ENCODE data around the gene STK11.

STK11 gene

DNA sequence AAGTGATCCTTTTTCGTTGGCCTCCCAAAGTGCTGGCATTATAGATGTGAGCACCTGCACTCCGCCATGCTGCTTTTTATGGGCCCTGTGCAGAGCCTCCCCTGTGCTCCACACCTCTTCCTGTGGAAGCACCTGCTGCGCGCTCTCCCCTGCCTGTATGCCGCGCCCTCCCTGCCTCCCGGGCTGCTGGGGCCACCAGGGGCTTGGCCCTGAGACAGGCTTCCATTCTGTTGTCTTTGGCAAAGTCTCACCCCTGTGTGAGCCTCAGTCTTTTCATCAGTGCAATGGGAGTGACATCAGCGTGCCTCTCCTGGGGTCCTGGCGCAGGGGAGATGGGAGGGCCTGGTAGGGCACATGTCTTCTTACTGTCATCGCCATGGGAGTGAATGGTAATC lies 71.0 kb downstream of the STK11 start:
- peaks cover 10% of the 10 kb centered on the region for H3K79me1 ChIP-seq (ENCODE audit: low read length)
- peaks cover 23% of the 10 kb centered on the region for H3K79me2 ChIP-seq (ENCODE audit: control insufficient read depth, insufficient read depth, low read length)
- no peak overlapping the region for H3K18ac ChIP-seq (ENCODE audit: low read length)
- H3K4me1 ChIP-seq (ENCODE audit: control insufficient read depth, low read depth, low read length): no peaks in the 10 kb centered on the region
- no peak overlapping the region for H4K8ac ChIP-seq (ENCODE audit: low read depth, low read length)
- no peak overlapping the region for H2AK5ac ChIP-seq (ENCODE audit: low read length)
- peak overlapping the region; percentile 91 for H3K56ac ChIP-seq (ENCODE audit: low read length)
- no peak overlapping the region for H3K23ac ChIP-seq (ENCODE audit: low read length)
- no peak overlapping the region for H3K4me2 ChIP-seq (ENCODE audit: low read length)
- no peak overlapping the region for H4K5ac ChIP-seq (ENCODE audit: low read length)
- H2BK15ac ChIP-seq (replicated peaks; ENCODE audit: low read depth): no peak overlapping the region
- H3K27me3 ChIP-seq (ENCODE audit: insufficient read depth, low read length, poor library complexity): no peaks in the 10 kb centered on the region
- no peak overlapping the region for H3K4me3 ChIP-seq (ENCODE audit: low read length)
- H3K9ac ChIP-seq (ENCODE audit: low read length): peak overlapping the region; percentile 91
- no peak overlapping the region for H3K4ac ChIP-seq (ENCODE audit: low read depth, low read length)
- WGBS (ENCODE audit: extremely low coverage, insufficient coverage, low lambda C conversion rate): no CpG with 5 or more reads among the region's 10 CpGs
- H2BK120ac ChIP-seq (ENCODE audit: low read depth, low read length): no peak overlapping the region
- H2BK5ac ChIP-seq (ENCODE audit: low read length): no peak overlapping the region
- peaks cover 11% of the 10 kb centered on the region for H3K36me3 ChIP-seq (ENCODE audit: control insufficient read depth, insufficient read depth, low read length)
- no peak for DNase-seq
- H3K27ac ChIP-seq (ENCODE audit: low read depth, low read length): no peak overlapping the region

DNA sequence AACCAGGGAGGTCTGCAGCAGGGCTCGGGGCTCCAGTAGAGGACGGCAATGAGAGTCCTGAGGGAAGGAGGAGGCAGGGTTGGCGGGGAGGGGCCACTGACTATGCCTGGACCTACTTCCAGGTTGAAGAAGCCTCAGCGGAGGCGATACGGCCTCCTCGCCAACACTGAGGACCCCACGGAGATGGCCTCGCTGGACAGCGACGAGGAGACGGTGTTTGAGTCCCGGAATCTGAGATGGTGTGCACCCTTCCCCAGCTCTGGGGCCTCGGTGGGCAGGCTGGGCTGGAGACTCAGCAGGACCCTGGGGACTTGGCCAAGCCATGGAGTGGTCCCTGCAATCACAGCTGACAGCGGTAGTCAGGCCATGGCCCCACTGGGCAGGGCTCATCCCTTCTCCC lies 71.5 kb downstream of the STK11 start:
- Histone ChIP-seq H2BK15ac (replicated peaks; ENCODE audit: low read depth) (no peak overlapping the region), H4K8ac (ENCODE audit: low read depth, low read length) (no peak overlapping the region), H3K27me3 (ENCODE audit: insufficient read depth, low read length, poor library complexity) (no peaks in the 10 kb centered on the region), H4K5ac (ENCODE audit: low read length) (no peak overlapping the region), H3K4me1 (ENCODE audit: control insufficient read depth, low read depth, low read length) (no peaks in the 10 kb centered on the region), H2BK5ac (ENCODE audit: low read length) (no peak overlapping the region), H3K18ac (ENCODE audit: low read length) (no peak overlapping the region), H3K36me3 (ENCODE audit: control insufficient read depth, insufficient read depth, low read length) (peaks cover 7% of the 10 kb centered on the region), H3K27ac (ENCODE audit: low read depth, low read length) (no peak overlapping the region), H2AK5ac (ENCODE audit: low read length) (no peak overlapping the region), H3K4ac (ENCODE audit: low read depth, low read length) (no peak overlapping the region), H3K79me2 (ENCODE audit: control insufficient read depth, insufficient read depth, low read length) (peaks cover 18% of the 10 kb centered on the region), H3K4me2 (ENCODE audit: low read length) (no peak overlapping the region), H3K9ac (ENCODE audit: low read length) (no peak overlapping the region), H2BK120ac (ENCODE audit: low read depth, low read length) (no peak overlapping the region), H3K4me3 (ENCODE audit: low read length) (no peak overlapping the region), H3K56ac (ENCODE audit: low read length) (peak overlapping the region; percentile 91), H3K23ac (ENCODE audit: low read length) (no peak overlapping the region), H3K79me1 (ENCODE audit: low read length) (peaks cover 9% of the 10 kb centered on the region)
- WGBS (ENCODE audit: extremely low coverage, insufficient coverage, low lambda C conversion rate): no CpG with 5 or more reads among the region's 15 CpGs
- DNase-seq: no peak

Data from mesendoderm (in vitro differentiated cells).